Stimulated activated CD4-positive, alpha-beta T cell treated with anti-CD3 and anti-CD28 coated beads, Interleukin-12 subunit alpha, Interleukin-12 subunit beta, amount 100 ng/mL, for 24 hours (primary cell): ENCODE data around the gene EPN1.

Experiments
- DNase-seq, 2 experiments: peaks; one replicate each; pipeline ENCODE4 v3.0.0-alpha.2; 2020; ENCODE audit warnings: low read depth in 2 of 2

The EPN1 gene

GRCh38 chr19:55679343-55680257 lies 4.6 kb downstream of the EPN1 start:
- no peak for DNase-seq

- no peak for DNase-seq
These were observed 5.5 kb downstream of the EPN1 start for GRCh38 chr19:55680339-55681130.

- DNase-seq, result no peak
These were observed 6.4 kb downstream of the EPN1 start for GRCh38 chr19:55681131-55682092.

GRCh38 chr19:55683449-55684261 lies 8.6 kb downstream of the EPN1 start:
- no peak for DNase-seq

- no peak for DNase-seq
These were observed 10.1 kb downstream of the EPN1 start for GRCh38 chr19:55684946-55685681.

- DNase-seq, result no peak
These were observed 10.8 kb downstream of the EPN1 start for GRCh38 chr19:55685776-55686175.

DNA sequence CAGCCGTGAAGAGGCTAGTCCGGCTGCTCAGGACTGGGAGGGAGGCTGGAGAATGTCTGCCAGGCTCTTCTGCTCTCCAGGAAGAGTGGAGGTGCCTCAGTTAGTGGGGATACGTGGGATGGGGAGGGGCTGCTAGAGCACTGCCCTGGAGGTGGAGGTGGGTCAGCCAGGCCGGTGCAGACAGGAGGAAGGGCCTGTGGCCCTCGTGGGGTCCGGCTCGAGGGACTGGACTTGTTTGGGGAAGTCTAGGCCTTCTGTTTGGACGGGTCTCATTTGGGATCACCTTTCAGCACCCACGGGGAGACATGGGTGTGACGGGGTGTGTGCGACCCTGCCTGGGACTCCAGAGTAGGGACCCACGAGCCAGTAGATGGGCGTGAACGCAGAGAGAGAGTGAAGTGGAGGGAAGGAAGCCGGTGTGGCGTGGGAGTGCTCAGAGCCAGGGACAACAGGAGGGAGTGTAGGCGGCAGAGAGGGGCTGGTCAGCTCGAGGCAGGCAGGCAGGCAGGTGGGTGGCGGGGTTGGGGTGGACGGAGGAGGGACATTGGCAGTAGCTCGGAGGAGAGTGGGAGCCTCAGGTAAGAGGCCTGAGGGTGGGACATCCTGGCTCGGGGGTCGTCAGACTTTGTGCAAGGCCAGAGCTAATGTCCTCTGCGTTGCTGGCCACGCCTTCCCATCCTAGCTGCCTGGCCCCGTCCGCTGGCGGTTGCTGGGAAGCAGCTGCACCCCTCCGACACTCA lies 11.5 kb downstream of the EPN1 start:
- DNase-seq, result no peak

GRCh38 chr19:55687281-55688201 lies 12.5 kb downstream of the EPN1 start:
- no peak for DNase-seq

GRCh38 chr19:55688422-55689218 lies 13.6 kb downstream of the EPN1 start:
- DNase-seq, result no peak

GRCh38 chr19:55689411-55690108 lies 14.5 kb downstream of the EPN1 start:
- DNase-seq, result no peak

DNA sequence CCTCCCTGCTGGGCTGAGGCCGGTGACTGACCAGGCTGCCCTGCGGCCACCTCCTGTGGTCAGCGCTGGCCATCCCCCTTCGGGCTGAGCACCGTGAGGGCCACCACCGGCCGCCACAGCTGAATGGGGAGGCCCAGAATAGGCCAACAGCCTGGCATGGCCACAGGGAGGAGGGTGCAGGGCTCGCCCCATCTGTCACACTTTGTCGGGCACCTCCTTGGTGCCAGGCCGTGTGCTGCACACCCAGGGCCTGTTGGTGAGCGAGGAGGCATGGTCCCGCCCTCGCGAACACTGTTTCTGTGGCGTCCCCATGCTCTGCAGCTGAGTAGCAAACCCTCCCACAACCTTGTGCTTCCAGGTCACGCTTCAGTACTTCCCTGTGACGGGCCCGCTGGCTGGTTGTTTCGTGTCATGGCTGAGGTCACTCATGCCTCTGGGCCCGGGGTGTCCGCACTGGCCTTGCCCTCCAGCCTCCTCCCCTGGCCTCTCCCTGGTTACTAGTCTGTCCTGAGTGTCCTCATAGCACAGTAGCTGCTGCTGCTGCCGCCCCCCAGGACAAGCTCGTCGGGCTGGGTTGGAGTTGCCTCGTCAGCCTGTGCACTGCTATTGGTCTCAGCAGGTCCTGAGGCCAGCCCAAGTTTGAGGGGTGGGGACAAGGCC lies 15.2 kb downstream of the EPN1 start:
- no peak for DNase-seq

GRCh38 chr19:55690769-55691545 lies 15.9 kb downstream of the EPN1 start:
- DNase-seq, result no peak

GRCh38 chr19:55691561-55692481 lies 16.8 kb downstream of the EPN1 start:
- no peak for DNase-seq

DNA sequence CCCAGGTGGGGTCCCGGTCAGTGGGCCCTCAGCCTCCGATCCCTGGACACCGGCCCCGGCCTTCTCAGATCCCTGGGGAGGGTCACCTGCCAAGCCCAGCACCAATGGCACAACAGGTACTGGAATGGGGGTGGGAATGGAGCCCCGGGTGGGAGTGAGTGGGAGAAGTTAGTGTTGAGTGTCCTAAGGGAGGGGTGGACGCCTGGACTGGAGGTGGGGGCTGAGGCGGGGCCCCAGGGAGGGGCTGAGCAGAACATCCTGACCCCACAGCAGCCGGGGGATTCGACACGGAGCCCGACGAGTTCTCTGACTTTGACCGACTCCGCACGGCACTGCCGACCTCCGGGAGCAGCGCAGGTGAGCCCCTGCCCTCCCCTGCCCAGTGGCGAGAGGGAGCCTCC lies 17.7 kb downstream of the EPN1 start:
- no peak for DNase-seq
